Natural killer cell (primary cell): ENCODE data around the gene MPV17. TPM values are rescaled to one million over a fixed set of nuclear protein-coding genes. Genes with fewer than 3 reads are reported as not detected.

ENCODE experiments used
- ATAC-seq, 3 donors: fragments of 150-1000 bp in 2 of 3; fragments of 200-7000 bp in 1 of 3; cut with Tn5 transposase; 1 replicate in 1 of 3; 2 replicates in 2 of 3; pipeline ENCODE4 v1.10.0; 2021; ENCODE audit warnings: mild to moderate bottlenecking in 2 of 3, moderate library complexity in 2 of 3
- DNase-seq, 2 donors: peaks; one replicate each; pipeline versions ENCODE4 v3.0.0 to v3.0.0-alpha.2; 2013 to 2021; ENCODE audit warnings: mixed read lengths in 1 of 2
- H3K27ac ChIP-seq: one replicate; pipeline ENCODE4 v1.5.1; 2013; ENCODE audit warnings: mild to moderate bottlenecking, low read length
- H3K27me3 ChIP-seq: one replicate; pipeline ENCODE4 v1.6.1; 2013; ENCODE audit warnings: low read length; ENCODE audit not compliant: control insufficient read depth, insufficient read depth
- H3K36me3 ChIP-seq: one replicate; pipeline ENCODE4 v1.6.1; 2013; ENCODE audit warnings: low read length; ENCODE audit not compliant: control insufficient read depth, insufficient read depth
- H3K4me1 ChIP-seq: one replicate; pipeline ENCODE4 v1.6.1; 2013; ENCODE audit warnings: low read length; ENCODE audit not compliant: control insufficient read depth, insufficient read depth
- H3K4me3 ChIP-seq: one replicate; pipeline ENCODE4 v1.5.1; 2013; ENCODE audit warnings: low read length
- H3K9me3 ChIP-seq: one replicate; pipeline ENCODE4 v1.6.1; 2013; ENCODE audit warnings: low read length; ENCODE audit not compliant: control insufficient read depth, insufficient read depth
- H3K27ac Mint-ChIP-seq, 2 donors: one replicate each; pipeline ENCODE4 v1.8.0; 2022; ENCODE audit warnings: mild to moderate bottlenecking in 2 of 2, mixed read lengths in 2 of 2, moderate library complexity in 1 of 2
- H3K27me3 Mint-ChIP-seq, 2 donors: one replicate each; pipeline ENCODE4 v1.8.0; 2022; ENCODE audit warnings: low read depth in 2 of 2, mixed read lengths in 2 of 2
- H3K36me3 Mint-ChIP-seq: one replicate; pipeline ENCODE4 v1.8.0; 2022; ENCODE audit warnings: mixed read lengths
- H3K4me1 Mint-ChIP-seq, 2 donors: one replicate each; pipeline ENCODE4 v1.8.0; 2022; ENCODE audit warnings: mixed read lengths in 2 of 2
- H3K4me3 Mint-ChIP-seq: one replicate; pipeline ENCODE4 v1.8.0; 2022; ENCODE audit warnings: mild to moderate bottlenecking, moderate library complexity, mixed read lengths
- H3K9me3 Mint-ChIP-seq, 2 donors: one replicate each; pipeline ENCODE4 v1.8.0; 2022; ENCODE audit warnings: mixed read lengths in 2 of 2
- CTCF ChIP-seq: fragments of 200-600 bp; IDR thresholded peaks from one replicate; pipeline ENCODE4 v1.8.0; 2022; ENCODE audit warnings: antibody characterized with exemption
- WGBS: methylation state at CpG from one replicate; pipeline ENCODE4 v1.1.7; 2013; ENCODE audit warnings: missing lambda C conversion rate; ENCODE audit not compliant: insufficient coverage; 5-methylcytosine and 5-hydroxymethylcytosine counted together
- intact Hi-C: fragments of 100-400 bp; cut with micrococcal nuclease; formaldehyde crosslinking; loops from one replicate; pipeline ENCODE4 v1.14.2; 2022
- total RNA-seq, 4 donors: library from RNA; stranded (reverse); fragments of 120-200 nt in 1 of 4; gene quantifications; one replicate each; pipeline versions ENCODE4 v1.2.3 to v1.2.4, GENCODE V29; 2013 to 2022

Gene MPV17
- total RNA-seq, 3 donors from 2014 or later (not counting 1 experiment from before 2014, with no cell fraction given) = 63.9 to 75.2 (median 64.8) TPM

DNA sequence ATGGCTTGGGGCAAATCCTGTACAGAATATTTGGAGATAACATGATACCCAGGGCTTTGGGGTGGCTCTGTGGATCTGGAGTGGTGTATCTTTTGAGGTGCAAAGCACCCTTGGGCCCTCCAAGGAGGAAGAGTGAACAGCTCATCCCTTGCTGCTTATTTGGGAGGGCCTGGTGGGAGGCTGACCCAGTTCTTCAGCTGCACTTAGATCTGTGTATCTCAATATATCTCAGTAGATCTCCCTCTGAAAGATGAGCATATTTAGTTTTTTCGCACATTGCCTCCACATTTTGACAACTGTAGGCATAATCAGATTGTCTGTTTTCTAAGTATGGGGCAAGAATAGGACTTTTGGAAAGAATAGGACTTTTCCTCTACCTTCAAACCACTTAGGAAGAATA lies 37.9 kb downstream of the MPV17 start:
- intact Hi-C loops = loop anchor here (5.0 to 10.0 kb wide), 2 partner anchors 113 to 440 kb away; partner anchors contain the start of gene DPYSL5
- WGBS = no CpG with 5 or more reads among the region's 1 CpG
- no peak for ATAC-seq

GRCh38 chr2:27282892-27283291 lies 40.0 kb downstream of the MPV17 start:
- Mint-ChIP-seq H3K27me3 (peaks cover 21 to 23% of the 10 kb centered on the region in 2 donors), H3K9me3 (no peaks in the 10 kb centered on the region), H3K27ac (no peak overlapping the region), H3K36me3 (no peaks in the 10 kb centered on the region), H3K4me3 (no peak overlapping the region), H3K4me1 (peaks cover 0 to 8% of the 10 kb centered on the region in 2 donors)
- no peak for ATAC-seq
- no peaks in the 10 kb centered on the region for H3K9me3 ChIP-seq
- H3K27me3 ChIP-seq = no peaks in the 10 kb centered on the region
- no peak overlapping the region for H3K4me3 ChIP-seq
- no peak for DNase-seq
- WGBS = 81% methylated on average over 5 of the region's 5 CpGs
- intact Hi-C loops = loop anchor here (5.0 to 10.0 kb wide), 2 partner anchors 111 to 438 kb away; partner anchors contain the start of gene DPYSL5
- H3K36me3 ChIP-seq = no peaks in the 10 kb centered on the region
- H3K27ac ChIP-seq = no peak overlapping the region
- TF ChIP-seq CTCF = no peak
- H3K4me1 ChIP-seq = no peaks in the 10 kb centered on the region

More for the DNA sequence above, 37.9 kb downstream of the MPV17 start:
- H3K36me3 ChIP-seq = no peaks in the 10 kb centered on the region
- no peak overlapping the region for H3K27ac ChIP-seq
- no peak for TF ChIP-seq CTCF
- H3K4me1 ChIP-seq = no peaks in the 10 kb centered on the region
- no peak overlapping the region for H3K4me3 Mint-ChIP-seq
- H3K9me3 ChIP-seq = no peaks in the 10 kb centered on the region
- DNase-seq = no peak
- H3K9me3 Mint-ChIP-seq = no peaks in the 10 kb centered on the region
- peaks cover 0 to 2% of the 10 kb centered on the region in 2 donors for H3K4me1 Mint-ChIP-seq
- H3K4me3 ChIP-seq = no peak overlapping the region
- H3K27ac Mint-ChIP-seq = no peak overlapping the region
- H3K27me3 ChIP-seq = no peaks in the 10 kb centered on the region
- no peaks in the 10 kb centered on the region for H3K36me3 Mint-ChIP-seq
- H3K27me3 Mint-ChIP-seq = peaks cover 22 to 25% of the 10 kb centered on the region in 2 donors

DNA sequence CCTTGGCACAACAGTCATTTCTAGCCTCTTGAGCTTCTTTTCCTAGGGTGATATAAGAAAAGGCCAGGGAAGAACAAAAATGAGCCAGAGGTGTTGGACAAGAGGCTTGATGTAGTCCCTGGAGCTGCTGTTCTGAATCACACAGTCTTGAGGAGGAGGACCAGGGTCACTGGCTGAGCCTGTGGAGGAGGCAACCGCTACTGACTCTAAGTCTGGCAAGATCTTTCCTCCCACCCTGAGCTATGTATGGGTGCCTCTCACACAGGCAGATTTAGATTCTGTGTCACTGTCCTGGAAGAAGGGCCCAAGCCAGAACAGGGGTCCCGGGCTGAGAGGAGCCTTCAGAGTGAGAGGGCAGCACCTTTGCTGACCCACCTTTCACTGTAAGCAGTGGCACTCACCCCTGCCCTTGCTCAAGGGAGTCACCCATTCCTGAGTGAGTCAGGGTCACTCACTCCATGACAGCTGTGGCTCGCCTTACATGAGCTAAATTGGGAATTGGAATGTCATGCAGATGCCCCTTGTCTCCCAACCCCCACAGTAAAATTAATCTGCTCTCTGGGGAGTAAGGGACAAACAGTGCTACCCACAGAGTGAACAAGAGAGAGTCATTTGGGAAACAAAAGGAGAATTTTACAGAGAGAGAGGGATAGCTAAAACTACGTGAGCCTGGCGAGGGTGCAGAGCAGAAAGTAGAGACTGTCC lies 40.9 kb downstream of the MPV17 start, which contains the start of gene TRIM54:
Gene TRIM54 (plus strand): TSS at position 575 of the 705 bp plus-strand sequence. CDS start 303 bp downstream, outside the sequence.
- ATAC-seq = no peak
- H3K9me3 ChIP-seq = no peaks in the 10 kb centered on the region
- H3K27me3 Mint-ChIP-seq = peaks cover 23 to 25% of the 10 kb centered on the region in 2 donors
- H3K4me3 ChIP-seq = no peak within 1 kb of the TSS
- H3K36me3 Mint-ChIP-seq = no peaks in the 10 kb centered on the region
- H3K4me1 Mint-ChIP-seq = peaks cover 0 to 8% of the 10 kb centered on the region in 2 donors
- H3K27me3 ChIP-seq = no peaks in the 10 kb centered on the region
- WGBS = 87% methylated on average over 4 of the region's 5 CpGs
- H3K9me3 Mint-ChIP-seq = no peaks in the 10 kb centered on the region
- no peak for DNase-seq
- TF ChIP-seq CTCF = no peak
- no peak within 1 kb of the TSS for H3K27ac ChIP-seq
- H3K27ac Mint-ChIP-seq = no peak within 1 kb of the TSS
- no peaks in the 10 kb centered on the region for H3K36me3 ChIP-seq
- no peak within 1 kb of the TSS for H3K4me3 Mint-ChIP-seq
- H3K4me1 ChIP-seq = no peaks in the 10 kb centered on the region
- intact Hi-C loops = loop anchor here (5.0 to 10.0 kb wide), 2 partner anchors 110 to 437 kb away; partner anchors contain the start of gene DPYSL5
